H1 (cell line): ENCODE data around the gene ASGR2. TPM values are rescaled to one million over a fixed set of nuclear protein-coding genes. Genes with fewer than 3 reads are reported as not detected.

Experiments used
- CTCF ChIA-PET: fragments of 300-600 bp; sonication (Branson Sonifier 250); formaldehyde crosslinking; loops from one replicate; lab custom pipeline; 2021; ENCODE audit not compliant: partially characterized antibody; lab: Charles Lee
- POLR2A ChIA-PET: fragments of 300-600 bp; sonication (Branson Sonifier 250); formaldehyde crosslinking; loops from one replicate; lab custom pipeline; 2021; ENCODE audit warnings: inconsistent platforms; ENCODE audit not compliant: partially characterized antibody; lab: Charles Lee
- DNase-seq, 2 experiments: peaks; one replicate each; pipeline versions ENCODE4 v3.0.0 to v3.0.0-alpha.2; 2010 to 2022; ENCODE audit warnings: low spot score in 2 of 2, low read depth in 1 of 2, mixed read lengths in 1 of 2
- FAIRE-seq: peaks from 2 replicates; lab custom pipeline; 2011; peaks lifted over from hg19 to GRCh38; lab: Jason Lieb, UNC
- H2AFZ ChIP-seq: 2 replicates; pipeline ENCODE4 v1.8.1; 2012; ENCODE audit warnings: low read length, inconsistent platforms
- H2AK5ac ChIP-seq: 2 replicates; pipeline ENCODE4 v1.6.1; 2013; ENCODE audit warnings: low read depth, low read length
- H2BK120ac ChIP-seq: replicated peaks from 2 replicates; pipeline ENCODE3; 2013; ENCODE audit warnings: low read depth, low read length, inconsistent platforms
- H2BK12ac ChIP-seq: 2 replicates; pipeline ENCODE4 v1.6.1; 2013; ENCODE audit warnings: low read depth, low read length
- H2BK15ac ChIP-seq: 2 replicates; pipeline ENCODE4 v1.6.1; 2013; ENCODE audit warnings: low read length
- H2BK20ac ChIP-seq: 2 replicates; pipeline ENCODE4 v1.6.1; 2013; ENCODE audit warnings: low read length
- H2BK5ac ChIP-seq: 2 replicates; pipeline ENCODE4 v1.6.1; 2013; ENCODE audit warnings: low read depth, low read length
- H3K14ac ChIP-seq: 2 replicates; pipeline ENCODE4 v1.6.1; 2013; ENCODE audit warnings: inconsistent platforms; ENCODE audit not compliant: insufficient read length
- H3K18ac ChIP-seq: 2 replicates; pipeline ENCODE4 v1.6.1; 2013; ENCODE audit warnings: low read length; ENCODE audit errors: extremely low read depth
- H3K23ac ChIP-seq: 2 replicates; pipeline ENCODE4 v1.6.1; 2013; ENCODE audit warnings: inconsistent platforms; ENCODE audit not compliant: insufficient read length
- H3K23me2 ChIP-seq: 2 replicates; pipeline ENCODE4 v1.6.1; 2013; ENCODE audit warnings: low read depth, low read length
- H3K27ac ChIP-seq: 2 replicates; pipeline ENCODE4 v1.6.1; 2011; ENCODE audit warnings: low read depth, low read length, inconsistent platforms
- H3K27me3 ChIP-seq, 4 experiments: replicated peaks in 1 of 4; 1 replicate in 1 of 4; 2 replicates in 3 of 4; pipeline versions ENCODE4 v1.6.1 to v1.8.1; 2011 to 2013; ENCODE audit warnings: low read length in 3 of 4, mild to moderate bottlenecking in 3 of 4, inconsistent platforms in 2 of 4, mixed read lengths in 2 of 4, moderate library complexity in 1 of 4; ENCODE audit not compliant: control insufficient read depth in 3 of 4, insufficient read depth in 3 of 4; ENCODE audit errors: extremely low read depth in 1 of 4
- H3K36me3 ChIP-seq, 4 experiments: 2 replicates each; pipeline versions ENCODE4 v1.6.1 to v1.8.1; 2011 to 2013; ENCODE audit warnings: mild to moderate bottlenecking in 4 of 4, low read length in 3 of 4, moderate library complexity in 2 of 4, control low read depth in 1 of 4, inconsistent platforms in 1 of 4; ENCODE audit not compliant: insufficient read depth in 4 of 4, control insufficient read depth in 2 of 4
- H3K4ac ChIP-seq: replicated peaks from 2 replicates; pipeline ENCODE3; 2013; ENCODE audit warnings: low read length, low read depth, mixed read lengths, inconsistent platforms; ENCODE audit not compliant: insufficient read length
- H3K4me1 ChIP-seq, 4 experiments: replicated peaks in 1 of 4; 1 replicate in 1 of 4; 2 replicates in 3 of 4; pipeline versions ENCODE4 v1.6.1 to v1.8.1; 2011 to 2013; ENCODE audit warnings: low read length in 3 of 4, inconsistent platforms in 2 of 4, mixed read lengths in 1 of 4; ENCODE audit not compliant: insufficient read depth in 4 of 4, control insufficient read depth in 3 of 4
- H3K4me2 ChIP-seq, 2 experiments: 2 replicates each; pipeline versions ENCODE4 v1.6.1 to v1.8.1; 2011 to 2013; ENCODE audit warnings: low read depth in 2 of 2, low read length in 2 of 2, control low read depth in 1 of 2, inconsistent platforms in 1 of 2, mild to moderate bottlenecking in 1 of 2; ENCODE audit not compliant: insufficient read depth in 1 of 2
- H3K4me3 ChIP-seq, 4 experiments: fragments of 200-600, 300-600 bp in 1 of 4; sonication (generic), shearing (Covaris generic), sonication (Bioruptor Twin) in 1 of 4; 2 replicates each; pipeline versions ENCODE4 v1.5.1 to v1.8.1; 2011 to 2016; ENCODE audit warnings: low read length in 4 of 4, low read depth in 3 of 4, control low read depth in 2 of 4, inconsistent platforms in 2 of 4, mild to moderate bottlenecking in 2 of 4, mixed read lengths in 1 of 4, moderate library complexity in 1 of 4; ENCODE audit not compliant: insufficient read depth in 2 of 4; ENCODE audit errors: extremely low read depth in 1 of 4
- H3K56ac ChIP-seq: replicated peaks from 2 replicates; pipeline ENCODE3; 2013; ENCODE audit warnings: low read depth, mild to moderate bottlenecking, mixed read lengths, low read length, inconsistent platforms; ENCODE audit not compliant: insufficient read length
- H3K79me1 ChIP-seq: 2 replicates; pipeline ENCODE4 v1.6.1; 2013; ENCODE audit warnings: low read depth, low read length, control low read depth
- H3K79me2 ChIP-seq, 2 experiments: 2 replicates each; pipeline versions ENCODE4 v1.6.1 to v1.8.1; 2012 to 2013; ENCODE audit warnings: low read length in 2 of 2, mild to moderate bottlenecking in 2 of 2, inconsistent platforms in 1 of 2; ENCODE audit not compliant: insufficient read depth in 2 of 2, control insufficient read depth in 1 of 2
- H3K9ac ChIP-seq, 4 experiments: replicated peaks in 1 of 4; 1 replicate in 1 of 4; 2 replicates in 3 of 4; pipeline versions ENCODE4 v1.6.1 to v1.8.1; 2011 to 2013; ENCODE audit warnings: low read depth in 3 of 4, low read length in 3 of 4, control low read depth in 2 of 4, mild to moderate bottlenecking in 2 of 4, moderate library complexity in 2 of 4, inconsistent platforms in 1 of 4; ENCODE audit errors: extremely low read depth in 1 of 4
- H3K9me3 ChIP-seq, 2 experiments: 2 replicates each; pipeline versions ENCODE4 v1.6.1 to v1.8.1; 2012 to 2013; ENCODE audit warnings: mild to moderate bottlenecking in 2 of 2, moderate library complexity in 2 of 2, control low read depth in 1 of 2, inconsistent platforms in 1 of 2, low read depth in 1 of 2, low read length in 1 of 2, mixed read lengths in 1 of 2; ENCODE audit not compliant: insufficient read depth in 2 of 2
- H4K20me1 ChIP-seq, 2 experiments: replicated peaks in 1 of 2; 2 replicates each; pipeline versions ENCODE3 to v1.8.1; 2011 to 2013; ENCODE audit warnings: inconsistent platforms in 2 of 2, low read length in 2 of 2, mild to moderate bottlenecking in 1 of 2; ENCODE audit not compliant: insufficient read depth in 2 of 2, control insufficient read depth in 1 of 2
- H4K5ac ChIP-seq: 2 replicates; pipeline ENCODE4 v1.6.1; 2013; ENCODE audit warnings: low read length, low read depth, mixed read lengths, inconsistent platforms; ENCODE audit not compliant: insufficient read length
- H4K8ac ChIP-seq: 2 replicates; pipeline ENCODE4 v1.8.0; 2013; ENCODE audit warnings: mild to moderate bottlenecking, moderate library complexity, low read length, inconsistent platforms; ENCODE audit not compliant: insufficient read depth; ENCODE audit errors: extremely low read depth
- H4K91ac ChIP-seq: replicated peaks from 2 replicates; pipeline ENCODE3; 2013; ENCODE audit warnings: low read length, mixed read lengths, inconsistent platforms; ENCODE audit not compliant: insufficient read length
- KDM5A ChIP-seq: fragments of 200-600 bp; IDR thresholded peaks from 2 replicates; pipeline ENCODE4 v1.7.1; 2012; ENCODE audit warnings: mild to moderate bottlenecking, low read length, inconsistent platforms, mixed read lengths
- RXRA ChIP-seq: IDR thresholded peaks from 2 replicates; pipeline ENCODE4 v1.6.1; 2011; ENCODE audit warnings: low read depth, mild to moderate bottlenecking, low read length, moderate library complexity; ENCODE audit not compliant: insufficient read depth
- SAP30 ChIP-seq: fragments of 300-600 bp; sonication (generic); IDR thresholded peaks from 2 replicates; pipeline ENCODE4 v1.7.1; 2012; ENCODE audit warnings: low read length, moderate library complexity, mild to moderate bottlenecking, inconsistent platforms; ENCODE audit not compliant: insufficient read depth, insufficient replicate concordance
- SUZ12 ChIP-seq: fragments of 200-600 bp; sonication (generic); IDR thresholded peaks from 2 replicates; pipeline ENCODE4 v1.6.1; 2012; ENCODE audit warnings: mild to moderate bottlenecking, inconsistent platforms, low read length, moderate library complexity, mixed read lengths
- TAF7 ChIP-seq: optimal IDR thresholded peaks from 2 replicates; pipeline ENCODE3; 2011; ENCODE audit warnings: low read depth, mild to moderate bottlenecking, inconsistent platforms, low read length, moderate library complexity, borderline replicate concordance
- ZNF274 ChIP-seq: IDR thresholded peaks from 2 replicates; pipeline ENCODE4 v1.7.0; 2012; ENCODE audit warnings: low read length, borderline replicate concordance; ENCODE audit errors: extremely low read depth
- WGBS, 2 experiments: shearing (Covaris generic) in 1 of 2; methylation state at CpG; one replicate each; pipeline versions ENCODE4 v1.1.6 to v1.1.7; 2013 to 2015; ENCODE audit warnings: low lambda C conversion rate in 2 of 2, mixed read lengths in 2 of 2, inconsistent platforms in 1 of 2, low coverage in 1 of 2, missing lambda C conversion rate in 1 of 2; ENCODE audit not compliant: insufficient replicate concordance in 2 of 2, insufficient coverage in 1 of 2, insufficient read length in 1 of 2; ENCODE audit errors: extremely low coverage in 1 of 2, missing lambda C conversion rate in 1 of 2; 5-methylcytosine and 5-hydroxymethylcytosine counted together
- polyA plus RNA-seq, 7 experiments: library from polyadenylated mRNA; depleted of rRNA in 3 of 7; stranded (reverse) in 5 of 7; unstranded in 2 of 7; fragments of >200 nt in 5 of 7; fragments of 200-250 nt in 2 of 7; gene quantifications; 1 replicate in 5 of 7; 2 replicates in 1 of 7; 4 replicates in 1 of 7; pipeline versions ENCODE4 v1.2.1 to v1.2.3, GENCODE V29; 2011 to 2013; ENCODE audit warnings: missing spikeins in 2 of 7, mixed read lengths in 2 of 7
- total RNA-seq: library from RNA; stranded (reverse); fragmentation: NEBNext Ultra II Directional; extraction: Animal tissue kit (Norgen Biotek cat#: 25700); gene quantifications from 2 replicates; pipeline ENCODE4 v1.2.1, GENCODE V29; 2021
- TF ChIP-seq, protein P1 (sequence below), 3 experiments: IDR thresholded peaks; 1 replicate in 2 of 3; 2 replicates in 1 of 3; pipeline versions ENCODE4 v1.5.1 to v1.6.1; 2011; ENCODE audit warnings: low read length in 3 of 3, mild to moderate bottlenecking in 3 of 3, inconsistent platforms in 2 of 3, low read depth in 1 of 3, moderate library complexity in 1 of 3; ENCODE audit not compliant: insufficient read depth in 1 of 3; ENCODE audit errors: control extremely low read depth in 1 of 3

ASGR2 gene
- total and polyA plus RNA-seq, 2 of the 8 experiments (the other 6 are each of a cell fraction or from before 2014, with no cell fraction given), result 0.91 TPM; not detected in 1

- Histone ChIP-seq H3K18ac (no peak overlapping the region), H4K91ac (no peak overlapping the region), H2BK15ac (no peak overlapping the region), H2BK20ac (no peak overlapping the region), H2AFZ (no peak overlapping the region), H3K4ac (no peak overlapping the region), H2BK120ac (no peak overlapping the region), H3K23me2 (no peaks in the 10 kb centered on the region), H3K4me3 (no peak overlapping the region), H3K4me1 (peaks cover 0 to 2% (median under 1%) of the 10 kb centered on the region in 4 experiments; a peak in 2 of 7 replicates), H2AK5ac (no peak overlapping the region), H2BK12ac (no peak overlapping the region), H3K14ac (no peak overlapping the region), H3K9ac (no peak overlapping the region), H4K5ac (no peak overlapping the region), H3K27ac (no peak overlapping the region), H3K36me3 (no peaks in the 10 kb centered on the region), H3K9me3 (no peaks in the 10 kb centered on the region), H3K79me2 (no peaks in the 10 kb centered on the region), H3K27me3 (no peaks in the 10 kb centered on the region), H3K56ac (no peak overlapping the region), H3K4me2 (no peak overlapping the region), H4K20me1 (no peaks in the 10 kb centered on the region), H3K79me1 (no peaks in the 10 kb centered on the region), H3K23ac (no peak overlapping the region), H4K8ac (no peak overlapping the region), H2BK5ac (no peak overlapping the region)
- DNase-seq (no peak), FAIRE-seq (no peak)
- WGBS, 2 experiments, result 95% methylated on average over 2 of the region's 2 CpGs; no CpG with 5 or more reads in 1 of the 2 experiments
- CTCF ChIA-PET, result interaction anchor here (1.0 to 1.4 kb wide), 3 partner anchors 13 to 57 kb away, joined by 3 to 4 read pairs (median 3); no protein-coding TSS in a partner anchor
- no peak for TF ChIP-seq SUZ12
- no peak for TF ChIP-seq TAF7
- TF ChIP-seq ZNF274, result no peak
- no peak for TF ChIP-seq RXRA
- no peak for TF ChIP-seq SAP30
- TF ChIP-seq KDM5A, result no peak
- TF ChIP-seq, protein P1, sequence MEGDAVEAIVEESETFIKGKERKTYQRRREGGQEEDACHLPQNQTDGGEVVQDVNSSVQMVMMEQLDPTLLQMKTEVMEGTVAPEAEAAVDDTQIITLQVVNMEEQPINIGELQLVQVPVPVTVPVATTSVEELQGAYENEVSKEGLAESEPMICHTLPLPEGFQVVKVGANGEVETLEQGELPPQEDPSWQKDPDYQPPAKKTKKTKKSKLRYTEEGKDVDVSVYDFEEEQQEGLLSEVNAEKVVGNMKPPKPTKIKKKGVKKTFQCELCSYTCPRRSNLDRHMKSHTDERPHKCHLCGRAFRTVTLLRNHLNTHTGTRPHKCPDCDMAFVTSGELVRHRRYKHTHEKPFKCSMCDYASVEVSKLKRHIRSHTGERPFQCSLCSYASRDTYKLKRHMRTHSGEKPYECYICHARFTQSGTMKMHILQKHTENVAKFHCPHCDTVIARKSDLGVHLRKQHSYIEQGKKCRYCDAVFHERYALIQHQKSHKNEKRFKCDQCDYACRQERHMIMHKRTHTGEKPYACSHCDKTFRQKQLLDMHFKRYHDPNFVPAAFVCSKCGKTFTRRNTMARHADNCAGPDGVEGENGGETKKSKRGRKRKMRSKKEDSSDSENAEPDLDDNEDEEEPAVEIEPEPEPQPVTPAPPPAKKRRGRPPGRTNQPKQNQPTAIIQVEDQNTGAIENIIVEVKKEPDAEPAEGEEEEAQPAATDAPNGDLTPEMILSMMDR (IDR thresholded peaks at IDR 0.05; ENCODE audit: control extremely low read depth in 1 of 3, insufficient read depth in 1 of 3, low read depth in 1 of 3, low read length in 3 of 3), result no peak
- POLR2A ChIA-PET, result no interaction called here
Observed at GRCh38 chr17:7120123-7120522, 5.5 kb upstream of the ASGR2 start.
